Endodermal cell (in vitro differentiated cells): Measurements from ENCODE around the gene MAN1B1. TPM values are rescaled to one million over a fixed set of nuclear protein-coding genes. Genes with fewer than 3 reads are reported as not detected.

Experiments
- DNase-seq: peaks from one replicate; pipeline ENCODE4 v3.0.0-alpha.2; 2017
- H3K27ac ChIP-seq: 2 replicates; pipeline ENCODE4 v1.5.1; 2013; ENCODE audit warnings: mild to moderate bottlenecking, low read depth, low read length, moderate library complexity
- H3K27me3 ChIP-seq: 2 replicates; pipeline ENCODE4 v1.6.1; 2013; ENCODE audit warnings: mild to moderate bottlenecking, low read length, moderate library complexity; ENCODE audit not compliant: insufficient read depth, control insufficient read depth, poor library complexity, severe bottlenecking
- H3K36me3 ChIP-seq: 2 replicates; pipeline ENCODE4 v1.7.0; 2013; ENCODE audit warnings: mild to moderate bottlenecking, low read length, moderate library complexity; ENCODE audit not compliant: control insufficient read depth, insufficient read depth
- H3K4me1 ChIP-seq: one replicate; pipeline ENCODE4 v1.7.0; 2013; ENCODE audit warnings: low read length; ENCODE audit not compliant: control insufficient read depth, insufficient read depth
- H3K4me3 ChIP-seq: 2 replicates; pipeline ENCODE4 v1.5.1; 2013; ENCODE audit warnings: mild to moderate bottlenecking, low read length, moderate library complexity
- H3K9ac ChIP-seq: 2 replicates; pipeline ENCODE4 v1.6.1; 2013; ENCODE audit warnings: mild to moderate bottlenecking, low read length, moderate library complexity; ENCODE audit not compliant: poor library complexity, severe bottlenecking; ENCODE audit errors: extremely low read depth
- H3K9me3 ChIP-seq: 2 replicates; pipeline ENCODE4 v1.6.1; 2013; ENCODE audit warnings: mild to moderate bottlenecking, low read length, moderate library complexity; ENCODE audit not compliant: control insufficient read depth
- H3K27ac Mint-ChIP-seq: 2 replicates; pipeline ENCODE4 v1.8.0; 2020; ENCODE audit warnings: mixed read lengths
- H3K27me3 Mint-ChIP-seq: 2 replicates; pipeline ENCODE4 v1.8.0; 2021; ENCODE audit warnings: mild to moderate bottlenecking, mixed read lengths; ENCODE audit not compliant: insufficient read depth
- H3K36me3 Mint-ChIP-seq: 2 replicates; pipeline ENCODE4 v1.8.0; 2020; ENCODE audit warnings: low read depth, mixed read lengths
- H3K4me1 Mint-ChIP-seq: 2 replicates; pipeline ENCODE4 v1.8.0; 2020; ENCODE audit warnings: mixed read lengths
- H3K4me3 Mint-ChIP-seq: 2 replicates; pipeline ENCODE4 v1.8.0; 2020; ENCODE audit warnings: mild to moderate bottlenecking, moderate library complexity, mixed read lengths
- H3K9me3 Mint-ChIP-seq: 2 replicates; pipeline ENCODE4 v1.8.0; 2020; ENCODE audit warnings: mild to moderate bottlenecking, mixed read lengths
- WGBS, 2 experiments: methylation state at CpG; one replicate each; pipeline versions ENCODE4 v1.1.5 to v1.1.7; 2013; ENCODE audit warnings: missing lambda C conversion rate in 2 of 2, mixed read lengths in 1 of 2; ENCODE audit not compliant: insufficient coverage in 1 of 2, insufficient read length in 1 of 2; 5-methylcytosine and 5-hydroxymethylcytosine counted together
- total RNA-seq, 2 donors: library from RNA; stranded (reverse); fragmentation: NEBNext Ultra II Directional in 1 of 2; extraction: Animal tissue kit (Norgen Biotek cat#: 25700) in 1 of 2; gene quantifications; 2 replicates in 1 of 2; 3 replicates in 1 of 2; pipeline ENCODE4 v1.2.1, GENCODE V29; 2021
- TF ChIP-seq, protein P1 (sequence below): fragments of 200-600 bp; sonication (generic); conservative IDR thresholded peaks from 2 replicates; pipeline ENCODE4 v1.5.0; 2021; ENCODE audit warnings: antibody characterized with exemption, mild to moderate bottlenecking

The MAN1B1 gene
- total RNA-seq, 2 donors from 2014 or later, result 62.1 to 63.5 TPM

DNA sequence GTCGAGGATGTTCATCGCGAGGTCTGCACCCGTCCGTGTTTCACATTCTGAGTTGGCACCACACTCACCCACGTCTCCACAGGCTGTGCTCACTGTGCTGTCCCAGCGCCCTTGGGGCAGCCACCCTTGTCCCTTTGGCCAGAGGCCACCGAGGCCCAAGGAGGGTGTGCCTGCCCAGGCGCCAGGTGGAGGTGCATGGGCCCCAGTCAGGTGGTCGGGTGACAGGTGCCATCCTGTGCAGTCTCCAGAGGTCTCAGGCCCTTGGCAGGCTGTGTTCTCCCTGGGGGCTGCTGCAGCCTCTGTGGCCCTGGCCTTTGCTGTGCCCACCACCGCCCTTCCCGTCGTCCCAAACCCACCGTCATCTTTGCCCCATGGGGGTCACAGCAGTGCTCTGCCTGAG, 12.4 kb downstream of the MAN1B1 start:
- Mint-ChIP-seq H3K36me3 (peaks cover 25% of the 10 kb centered on the region), H3K4me3 (no peak overlapping the region), H3K27me3 (no peaks in the 10 kb centered on the region), H3K27ac (no peak overlapping the region), H3K9me3 (peaks cover 3% of the 10 kb centered on the region), H3K4me1 (no peaks in the 10 kb centered on the region)
- Histone ChIP-seq H3K9me3 (peaks cover 20% of the 10 kb centered on the region), H3K27ac (no peak overlapping the region), H3K27me3 (no peaks in the 10 kb centered on the region), H3K4me3 (no peak overlapping the region), H3K36me3 (peaks cover 70% of the 10 kb centered on the region), H3K9ac (no peak overlapping the region), H3K4me1 (no peaks in the 10 kb centered on the region)
- 94 to 95% methylated on average over 14 of the region's 14 CpGs for WGBS, 2 experiments
- TF ChIP-seq, protein P1, sequence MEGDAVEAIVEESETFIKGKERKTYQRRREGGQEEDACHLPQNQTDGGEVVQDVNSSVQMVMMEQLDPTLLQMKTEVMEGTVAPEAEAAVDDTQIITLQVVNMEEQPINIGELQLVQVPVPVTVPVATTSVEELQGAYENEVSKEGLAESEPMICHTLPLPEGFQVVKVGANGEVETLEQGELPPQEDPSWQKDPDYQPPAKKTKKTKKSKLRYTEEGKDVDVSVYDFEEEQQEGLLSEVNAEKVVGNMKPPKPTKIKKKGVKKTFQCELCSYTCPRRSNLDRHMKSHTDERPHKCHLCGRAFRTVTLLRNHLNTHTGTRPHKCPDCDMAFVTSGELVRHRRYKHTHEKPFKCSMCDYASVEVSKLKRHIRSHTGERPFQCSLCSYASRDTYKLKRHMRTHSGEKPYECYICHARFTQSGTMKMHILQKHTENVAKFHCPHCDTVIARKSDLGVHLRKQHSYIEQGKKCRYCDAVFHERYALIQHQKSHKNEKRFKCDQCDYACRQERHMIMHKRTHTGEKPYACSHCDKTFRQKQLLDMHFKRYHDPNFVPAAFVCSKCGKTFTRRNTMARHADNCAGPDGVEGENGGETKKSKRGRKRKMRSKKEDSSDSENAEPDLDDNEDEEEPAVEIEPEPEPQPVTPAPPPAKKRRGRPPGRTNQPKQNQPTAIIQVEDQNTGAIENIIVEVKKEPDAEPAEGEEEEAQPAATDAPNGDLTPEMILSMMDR, result no peak
- no peak for DNase-seq

DNA sequence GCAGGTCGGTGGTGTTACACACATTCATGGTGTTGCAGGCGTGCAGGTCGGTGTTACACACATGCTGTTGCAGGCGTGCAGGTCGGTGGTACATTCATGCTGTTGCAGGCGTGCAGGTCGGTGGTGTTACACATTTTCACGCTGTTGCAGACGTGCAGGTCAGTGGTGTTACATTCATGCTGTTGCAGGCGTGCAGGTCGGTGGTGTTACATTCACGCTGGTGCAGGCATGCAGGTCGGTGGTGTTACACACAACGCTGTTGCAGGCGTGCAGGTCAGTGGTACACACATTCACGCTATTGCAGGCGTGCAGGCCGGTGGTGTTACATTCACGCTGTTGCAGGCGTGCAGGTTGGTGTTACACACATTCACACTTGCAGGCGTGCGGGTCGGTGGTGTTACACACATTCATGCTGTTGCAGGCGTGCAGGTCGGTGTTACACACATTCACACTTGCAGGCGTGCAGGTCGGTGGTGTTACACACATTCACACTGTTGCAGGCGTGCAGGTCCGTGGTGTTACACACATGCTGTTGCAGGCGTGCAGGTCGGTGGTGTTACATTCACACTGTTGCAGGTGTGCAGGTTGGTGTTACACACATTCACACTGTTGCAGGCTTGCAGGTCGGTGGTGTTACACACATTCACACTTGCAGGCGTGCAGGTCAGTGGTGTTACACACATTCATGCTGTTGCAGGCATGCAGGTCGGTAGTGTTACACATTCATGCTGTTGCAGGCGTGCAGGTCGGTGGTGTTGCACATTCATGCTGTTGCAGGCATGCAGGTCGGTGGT, 16.6 kb downstream of the MAN1B1 start:
- TF ChIP-seq, protein P1, result no peak
- Histone ChIP-seq H3K4me1 (no peaks in the 10 kb centered on the region), H3K27me3 (no peaks in the 10 kb centered on the region), H3K27ac (no peak overlapping the region), H3K9ac (no peak overlapping the region), H3K9me3 (peaks cover 20% of the 10 kb centered on the region), H3K4me3 (no peak overlapping the region), H3K36me3 (peaks cover 48% of the 10 kb centered on the region)
- peaks cover 13% of the 10 kb centered on the region for H3K36me3 Mint-ChIP-seq
- no peaks in the 10 kb centered on the region for H3K27me3 Mint-ChIP-seq
- peaks cover 3% of the 10 kb centered on the region for H3K9me3 Mint-ChIP-seq
- no peak for DNase-seq
- no peak overlapping the region for H3K4me3 Mint-ChIP-seq
- H3K4me1 Mint-ChIP-seq, result no peaks in the 10 kb centered on the region
- 91 to 94% methylated on average over 35 to 37 of the region's 37 CpGs for WGBS, 2 experiments
- no peak overlapping the region for H3K27ac Mint-ChIP-seq

DNA sequence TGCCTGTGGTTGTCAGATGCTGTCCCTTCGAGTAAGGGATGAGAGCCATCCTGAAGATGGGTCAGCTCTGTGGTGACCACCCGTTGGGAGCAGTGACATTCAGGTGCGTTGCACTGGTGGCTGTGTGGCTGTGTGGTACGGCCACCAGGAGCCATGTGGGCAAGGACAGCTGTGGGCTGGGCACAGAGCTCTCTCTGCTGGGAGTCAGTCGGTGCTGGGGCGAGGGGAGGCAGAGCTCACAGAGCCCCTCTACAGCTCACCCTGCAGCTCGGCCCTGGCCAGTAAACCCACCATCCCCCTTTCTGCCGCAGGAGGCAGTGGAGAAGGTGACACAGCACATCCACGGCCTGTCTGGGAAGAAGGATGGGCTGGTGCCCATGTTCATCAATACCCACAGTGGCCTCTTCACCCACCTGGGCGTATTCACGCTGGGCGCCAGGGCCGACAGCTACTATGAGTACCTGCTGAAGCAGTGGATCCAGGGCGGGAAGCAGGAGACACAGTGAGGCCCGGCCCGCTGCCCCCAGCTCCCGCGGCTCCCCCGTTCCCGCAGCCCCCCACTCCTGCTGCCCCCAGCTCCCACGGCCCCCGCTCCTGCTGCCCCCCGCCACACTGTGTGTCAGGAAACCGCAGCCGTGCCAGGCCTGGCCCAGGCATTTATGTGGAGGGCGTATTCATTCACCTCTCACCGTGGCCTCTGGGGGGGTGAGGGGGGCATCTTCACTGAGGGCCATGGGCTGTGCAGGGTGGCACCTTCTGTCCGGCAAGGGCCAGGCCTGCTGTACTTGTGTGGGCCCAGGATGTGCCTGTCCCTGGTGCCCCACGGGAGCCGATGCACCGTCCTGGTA, 19.3 kb downstream of the MAN1B1 start:
- peaks cover 11% of the 10 kb centered on the region for H3K36me3 Mint-ChIP-seq
- Histone ChIP-seq H3K9me3 (peaks cover 20% of the 10 kb centered on the region), H3K27me3 (no peaks in the 10 kb centered on the region), H3K36me3 (peaks cover 31% of the 10 kb centered on the region), H3K4me1 (no peaks in the 10 kb centered on the region), H3K4me3 (no peak overlapping the region), H3K9ac (no peak overlapping the region), H3K27ac (no peak overlapping the region)
- peaks cover 3% of the 10 kb centered on the region for H3K9me3 Mint-ChIP-seq
- DNase-seq, result no peak
- H3K4me3 Mint-ChIP-seq, result no peak overlapping the region
- no peaks in the 10 kb centered on the region for H3K4me1 Mint-ChIP-seq
- no peaks in the 10 kb centered on the region for H3K27me3 Mint-ChIP-seq
- no peak overlapping the region for H3K27ac Mint-ChIP-seq
- WGBS, 2 experiments, result 95 to 97% methylated on average over 12 to 31 of the region's 31 CpGs
- TF ChIP-seq, protein P1, result no peak
